ENCODE measurements around the gene NF2. TPM values are rescaled to one million over a fixed set of nuclear protein-coding genes. Genes with fewer than 3 reads are reported as not detected.

Gene NF2
- total RNA-seq, 1 experiment from 2014 or later = 113 TPM

- no peaks in the 10 kb centered on the region for H3K36me3 ChIP-seq (ENCODE audit: low read depth, low read length)
- 0 out of 2 replicates have a peak within 1 kb of the TSS, but pooled peaks have one; percentile 48 for H2AFZ ChIP-seq (ENCODE audit: low read length)
- H3K4me3 ChIP-seq (ENCODE audit: low read length) = peak within 1 kb of the TSS; percentile 50; the same call in 1 of the 2 replicates
- no peak within 1 kb of the TSS for H3K27ac ChIP-seq (ENCODE audit: low read length)
- peak within 1 kb of the TSS; percentile 73 for H3K4me2 ChIP-seq (ENCODE audit: low read length)
- H3K9me3 ChIP-seq (ENCODE audit: low read length) = no peaks in the 10 kb centered on the region
- peak; percentile 42 for ATAC-seq
- H4K20me1 ChIP-seq (ENCODE audit: low read length) = no peaks in the 10 kb centered on the region
- intact Hi-C loops (cut with micrococcal nuclease) = no loop called here
- H3K9ac ChIP-seq (ENCODE audit: low read length) = no peak within 1 kb of the TSS
- POLR2A ChIA-PET (ENCODE audit: unreplicated experiment) = no interaction called here
- peaks cover 8% of the 10 kb centered on the region for H3K27me3 ChIP-seq (ENCODE audit: low read length)
- H3F3A ChIP-seq (ENCODE audit: low read length, unreplicated experiment) = no peaks in the 10 kb centered on the region
- CTCF ChIA-PET = no interaction called here
- DNase-seq = peak; percentile 7
- no peaks in the 10 kb centered on the region; the same call in 1 of the 2 replicates for H3K4me1 ChIP-seq (ENCODE audit: insufficient read depth, low read length)
- no peaks in the 10 kb centered on the region for H3K9me2 ChIP-seq (replicated peaks; ENCODE audit: low read length)
- no TSS peak for BruUV-seq (replicated peaks)
- H3K79me2 ChIP-seq (ENCODE audit: low read length) = no peaks in the 10 kb centered on the region
- TF ChIP-seq EZH2phosphoT487 (IDR thresholded peaks at IDR 0.05; ENCODE audit: borderline replicate concordance, low read length) (no peak), CTCF (conservative IDR thresholded peaks at IDR 0.05; ENCODE audit: low read depth, low read length) (no peak), EZH2 (IDR thresholded peaks at IDR 0.05; ENCODE audit: low read length, unreplicated experiment) (no peak)
Measured at GRCh38 chr22:29719899-29720645, 116.6 kb downstream of the NF2 start, which contains the start of gene CABP7. Gene CABP7 (plus strand): TSS chr22:29720003. CDS start chr22:29720425, 422 bp downstream.

GRCh38 chr22:29720811-29721323 lies 117.4 kb downstream of the NF2 start:
- TF ChIP-seq CTCF (conservative IDR thresholded peaks at IDR 0.05; ENCODE audit: low read depth, low read length) (no peak), EZH2 (IDR thresholded peaks at IDR 0.05; ENCODE audit: low read length, unreplicated experiment) (peak; percentile 44), EZH2phosphoT487 (IDR thresholded peaks at IDR 0.05; ENCODE audit: borderline replicate concordance, low read length) (0 out of 2 replicates have a peak, but pooled peaks have one; percentile 26)

More at GRCh38 chr22:29720811-29721323, 117.4 kb downstream of the NF2 start:
- Histone ChIP-seq H3F3A (ENCODE audit: low read length, unreplicated experiment) (no peaks in the 10 kb centered on the region), H4K20me1 (ENCODE audit: low read length) (no peaks in the 10 kb centered on the region), H3K36me3 (ENCODE audit: low read depth, low read length) (no peaks in the 10 kb centered on the region), H3K27me3 (ENCODE audit: low read length) (peaks cover 8% of the 10 kb centered on the region), H3K79me2 (ENCODE audit: low read length) (no peaks in the 10 kb centered on the region), H3K9ac (ENCODE audit: low read length) (no peak overlapping the region), H3K27ac (ENCODE audit: low read length) (no peak overlapping the region), H3K4me1 (ENCODE audit: insufficient read depth, low read length) (no peaks in the 10 kb centered on the region; the same call in 1 of the 2 replicates), H3K9me3 (ENCODE audit: low read length) (no peaks in the 10 kb centered on the region), H3K4me2 (ENCODE audit: low read length) (peak overlapping the region; percentile 73), H2AFZ (ENCODE audit: low read length) (0 out of 2 replicates have a peak overlapping the region, but pooled peaks have one; percentile 48), H3K4me3 (ENCODE audit: low read length) (peak overlapping the region; percentile 50; the same call in 1 of the 2 replicates), H3K9me2 (replicated peaks; ENCODE audit: low read length) (no peaks in the 10 kb centered on the region)
- BruUV-seq (replicated peaks) = no TSS peak
- ChIA-PET POLR2A (ENCODE audit: unreplicated experiment) (no interaction called here), CTCF (no interaction called here)
- intact Hi-C loops (cut with micrococcal nuclease) = no loop called here
- ATAC-seq (no peak; the same call in 1 of the 2 replicates), DNase-seq (no peak)
